ENCODE results near the gene POU3F3.

POU3F3 gene

GRCh38 chr2:104896446-104896845, 42.5 kb downstream of the POU3F3 start:
- no peaks in the 10 kb centered on the region for H4K20me1 ChIP-seq (ENCODE audit: control insufficient read depth, insufficient read depth, low read depth, low read length)
- H3K27ac ChIP-seq (ENCODE audit: low read depth, low read length): no peak overlapping the region
- H3K36me3 ChIP-seq (ENCODE audit: control insufficient read depth, low read length): no peaks in the 10 kb centered on the region
- no peak overlapping the region for H3K4me2 ChIP-seq (ENCODE audit: low read length)
- H3K9me3 ChIP-seq (ENCODE audit: control insufficient read depth, insufficient read depth, low read length): no peaks in the 10 kb centered on the region
- no peaks in the 10 kb centered on the region for H3K79me2 ChIP-seq (ENCODE audit: control insufficient read depth, low read length)
- no peaks in the 10 kb centered on the region for H3K4me1 ChIP-seq (ENCODE audit: control insufficient read depth, low read length)
- no peaks in the 10 kb centered on the region for H3K27me3 ChIP-seq (ENCODE audit: control insufficient read depth, low read length)
- no peaks in the 10 kb centered on the region for H3K9me2 ChIP-seq (replicated peaks; ENCODE audit: control insufficient read depth, low read length)
- no peak overlapping the region for H3K4me3 ChIP-seq (ENCODE audit: low read length)
- no peaks in the 10 kb centered on the region for H3F3A ChIP-seq (ENCODE audit: control insufficient read depth, insufficient read depth)
- TF ChIP-seq EZH2phosphoT487 (IDR thresholded peaks at IDR 0.05; ENCODE audit: borderline replicate concordance, low read length): no peak
- TF ChIP-seq, protein P1, sequence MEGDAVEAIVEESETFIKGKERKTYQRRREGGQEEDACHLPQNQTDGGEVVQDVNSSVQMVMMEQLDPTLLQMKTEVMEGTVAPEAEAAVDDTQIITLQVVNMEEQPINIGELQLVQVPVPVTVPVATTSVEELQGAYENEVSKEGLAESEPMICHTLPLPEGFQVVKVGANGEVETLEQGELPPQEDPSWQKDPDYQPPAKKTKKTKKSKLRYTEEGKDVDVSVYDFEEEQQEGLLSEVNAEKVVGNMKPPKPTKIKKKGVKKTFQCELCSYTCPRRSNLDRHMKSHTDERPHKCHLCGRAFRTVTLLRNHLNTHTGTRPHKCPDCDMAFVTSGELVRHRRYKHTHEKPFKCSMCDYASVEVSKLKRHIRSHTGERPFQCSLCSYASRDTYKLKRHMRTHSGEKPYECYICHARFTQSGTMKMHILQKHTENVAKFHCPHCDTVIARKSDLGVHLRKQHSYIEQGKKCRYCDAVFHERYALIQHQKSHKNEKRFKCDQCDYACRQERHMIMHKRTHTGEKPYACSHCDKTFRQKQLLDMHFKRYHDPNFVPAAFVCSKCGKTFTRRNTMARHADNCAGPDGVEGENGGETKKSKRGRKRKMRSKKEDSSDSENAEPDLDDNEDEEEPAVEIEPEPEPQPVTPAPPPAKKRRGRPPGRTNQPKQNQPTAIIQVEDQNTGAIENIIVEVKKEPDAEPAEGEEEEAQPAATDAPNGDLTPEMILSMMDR (IDR thresholded peaks at IDR 0.05; ENCODE audit: low read depth, low read length, poor library complexity, severe bottlenecking): no peak

DNA sequence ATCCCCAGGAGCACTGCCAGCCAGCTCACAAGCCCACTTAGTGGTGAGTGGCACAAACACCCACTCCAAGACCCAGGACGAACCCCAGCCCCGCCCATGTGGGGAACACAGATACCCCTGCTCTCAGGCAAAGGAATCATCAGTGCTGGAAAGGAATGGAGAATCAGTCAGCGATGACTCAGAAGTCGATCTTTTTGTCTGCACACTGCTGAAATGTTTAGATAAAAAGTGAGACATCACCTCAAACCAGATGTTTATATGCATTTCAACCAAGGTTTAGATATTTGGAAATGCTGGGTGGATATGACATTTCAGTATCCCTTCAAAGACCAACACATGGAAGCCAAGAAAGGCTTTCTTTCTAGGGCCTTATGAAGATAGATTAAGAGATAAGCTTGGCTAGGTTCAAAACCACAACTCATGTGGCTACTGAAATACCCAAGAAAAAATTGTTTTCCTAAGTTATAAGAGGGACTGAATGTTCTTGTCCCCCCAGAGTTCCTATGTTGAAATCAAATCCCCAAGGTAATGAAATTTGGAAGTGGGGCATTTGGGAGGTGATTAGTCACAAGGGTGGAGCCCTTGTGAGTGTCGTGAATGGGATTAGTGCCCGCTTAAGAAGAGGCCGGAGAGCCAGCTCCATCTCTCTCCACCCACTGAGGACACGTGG, 43.7 kb downstream of the POU3F3 start:
- no peaks in the 10 kb centered on the region for H4K20me1 ChIP-seq (ENCODE audit: control insufficient read depth, insufficient read depth, low read depth, low read length)
- no peak overlapping the region for H3K4me3 ChIP-seq (ENCODE audit: low read length)
- H3K27ac ChIP-seq (ENCODE audit: low read depth, low read length): no peak overlapping the region

DNA sequence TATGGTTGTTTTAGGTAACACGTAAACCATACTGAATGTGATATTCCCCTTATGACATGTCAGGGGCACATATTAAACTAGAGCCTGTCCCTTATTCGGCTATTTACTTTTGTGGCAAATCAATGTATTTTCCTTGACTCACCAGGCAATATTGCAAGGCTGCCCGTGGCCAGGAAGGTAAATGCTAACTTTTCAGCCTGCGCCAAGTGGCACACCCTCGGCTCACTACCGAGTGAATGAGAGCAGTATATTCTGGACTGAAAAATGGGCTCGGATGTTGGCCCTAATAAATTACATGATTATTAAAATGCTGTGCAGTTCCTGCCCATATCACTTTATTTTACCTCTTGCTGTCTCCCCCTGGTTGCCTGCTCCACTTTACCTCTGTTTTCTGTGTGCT, 46.7 kb downstream of the POU3F3 start:
- H3K36me3 ChIP-seq (ENCODE audit: control insufficient read depth, low read length): no peaks in the 10 kb centered on the region
- H3K4me3 ChIP-seq (ENCODE audit: low read length): no peak overlapping the region
- no peaks in the 10 kb centered on the region for H3K4me1 ChIP-seq (ENCODE audit: control insufficient read depth, low read length)
- no peaks in the 10 kb centered on the region for H4K20me1 ChIP-seq (ENCODE audit: control insufficient read depth, insufficient read depth, low read depth, low read length)
- H3K79me2 ChIP-seq (ENCODE audit: control insufficient read depth, low read length): no peaks in the 10 kb centered on the region
- TF ChIP-seq, protein P1 (IDR thresholded peaks at IDR 0.05; ENCODE audit: low read depth, low read length, poor library complexity, severe bottlenecking): no peak
- no peak for TF ChIP-seq EZH2phosphoT487 (IDR thresholded peaks at IDR 0.05; ENCODE audit: borderline replicate concordance, low read length)
- no peaks in the 10 kb centered on the region for H3K9me3 ChIP-seq (ENCODE audit: control insufficient read depth, insufficient read depth, low read length)
- H3K4me2 ChIP-seq (ENCODE audit: low read length): no peak overlapping the region
- no peaks in the 10 kb centered on the region for H3K9me2 ChIP-seq (replicated peaks; ENCODE audit: control insufficient read depth, low read length)
- no peaks in the 10 kb centered on the region for H3F3A ChIP-seq (ENCODE audit: control insufficient read depth, insufficient read depth)
- no peaks in the 10 kb centered on the region for H3K27me3 ChIP-seq (ENCODE audit: control insufficient read depth, low read length)
- H3K27ac ChIP-seq (ENCODE audit: low read depth, low read length): no peak overlapping the region

More for the DNA sequence above, 43.7 kb downstream of the POU3F3 start:
- H3K9me3 ChIP-seq (ENCODE audit: control insufficient read depth, insufficient read depth, low read length): no peaks in the 10 kb centered on the region
- no peaks in the 10 kb centered on the region for H3K9me2 ChIP-seq (replicated peaks; ENCODE audit: control insufficient read depth, low read length)
- no peak overlapping the region for H3K4me2 ChIP-seq (ENCODE audit: low read length)
- no peaks in the 10 kb centered on the region for H3K79me2 ChIP-seq (ENCODE audit: control insufficient read depth, low read length)
- H3K4me1 ChIP-seq (ENCODE audit: control insufficient read depth, low read length): no peaks in the 10 kb centered on the region
- TF ChIP-seq, protein P1 (IDR thresholded peaks at IDR 0.05; ENCODE audit: low read depth, low read length, poor library complexity, severe bottlenecking): no peak
- no peak for TF ChIP-seq EZH2phosphoT487 (IDR thresholded peaks at IDR 0.05; ENCODE audit: borderline replicate concordance, low read length)
- no peaks in the 10 kb centered on the region for H3K36me3 ChIP-seq (ENCODE audit: control insufficient read depth, low read length)
- no peaks in the 10 kb centered on the region for H3K27me3 ChIP-seq (ENCODE audit: control insufficient read depth, low read length)
- H3F3A ChIP-seq (ENCODE audit: control insufficient read depth, insufficient read depth): no peaks in the 10 kb centered on the region
